HepG2 (cell line): ENCODE measurements around the gene ATP1A1. TPM values are rescaled to one million over a fixed set of nuclear protein-coding genes. Genes with fewer than 3 reads are reported as not detected.

Experiments used
- ARNT ChIP-seq: fragments of 450-650 bp; IDR thresholded peaks from 2 replicates; pipeline ENCODE4 v1.6.1; 2017
- MED8 ChIP-seq: sonication (generic); formaldehyde crosslinking; IDR thresholded peaks from 2 replicates; pipeline ENCODE4 v1.8.1; 2023; ENCODE audit warnings: mild to moderate bottlenecking, missing genetic modification reagents; ENCODE audit not compliant: insufficient replicate concordance
- MZF1 ChIP-seq: sonication (generic); formaldehyde crosslinking; IDR thresholded peaks from 2 replicates; pipeline ENCODE4 v1.8.1; 2023; ENCODE audit warnings: mild to moderate bottlenecking, missing genetic modification reagents, borderline replicate concordance
- RFX1 ChIP-seq: fragments of 450-650 bp; IDR thresholded peaks from 2 replicates; pipeline ENCODE4 v1.6.1; 2017
- RXRA ChIP-seq: sonication (generic); formaldehyde crosslinking; IDR thresholded peaks from 2 replicates; pipeline ENCODE4 v1.5.1; 2020; ENCODE audit warnings: missing genetic modification reagents
- SKI ChIP-seq: fragments of 450-650 bp; IDR thresholded peaks from one replicate; pipeline ENCODE4 v1.6.1; 2018; ENCODE audit warnings: mild to moderate bottlenecking; ENCODE audit not compliant: partially characterized antibody
- ZC3H13 ChIP-seq: sonication (generic); formaldehyde crosslinking; IDR thresholded peaks from 2 replicates; pipeline ENCODE4 v1.8.1; 2023; ENCODE audit warnings: mild to moderate bottlenecking, missing genetic modification reagents, moderate library complexity
- ZNF20 ChIP-seq: sonication (generic); formaldehyde crosslinking; IDR thresholded peaks from 2 replicates; pipeline ENCODE4 v1.4.0; 2020; ENCODE audit warnings: mild to moderate bottlenecking, moderate library complexity, missing genetic modification reagents
- ZNF317 ChIP-seq: sonication (generic); formaldehyde crosslinking; IDR thresholded peaks from 2 replicates; pipeline ENCODE4 v1.5.0; 2020; ENCODE audit warnings: mild to moderate bottlenecking, missing genetic modification reagents
- ZNF598 ChIP-seq: sonication (generic); formaldehyde crosslinking; IDR thresholded peaks from 2 replicates; pipeline ENCODE4 v1.5.1; 2020; ENCODE audit warnings: mild to moderate bottlenecking, missing genetic modification reagents, borderline replicate concordance
- ZNF720 ChIP-seq: sonication (generic); formaldehyde crosslinking; IDR thresholded peaks from 2 replicates; pipeline ENCODE4 v1.4.0; 2020; ENCODE audit warnings: missing genetic modification reagents
- ZNF883 ChIP-seq: sonication (generic); formaldehyde crosslinking; IDR thresholded peaks from 2 replicates; pipeline ENCODE4 v1.5.1; 2020; ENCODE audit warnings: mild to moderate bottlenecking, missing genetic modification reagents; ENCODE audit errors: not compliant biosample characterization
- polyA plus RNA-seq, 8 experiments: library from polyadenylated mRNA; depleted of rRNA in 3 of 8; stranded (reverse) in 7 of 8; unstranded in 1 of 8; fragments of >200 nt; fragmentation: Illumina TruSeq in 4 of 8; extraction: Trizol in 4 of 8; gene quantifications; 2 replicates each; pipeline versions ENCODE4 v1.2.1 to v1.2.3, GENCODE V29; 2011 to 2016; ENCODE audit warnings: low read depth in 4 of 8, missing spikeins in 1 of 8, mixed read lengths in 1 of 8; ENCODE audit not compliant: insufficient read depth in 1 of 8
- total RNA-seq, 5 experiments: library from RNA; depleted of rRNA; stranded (reverse); fragments of >200 nt; fragmentation: Illumina TruSeq; extraction: Trizol; gene quantifications; 2 replicates each; pipeline ENCODE4 v1.2.3, GENCODE V29; 2016; ENCODE audit warnings: low read depth in 1 of 5
- TF ChIP-seq, protein P1 (sequence below): sonication (generic); formaldehyde crosslinking; IDR thresholded peaks from 2 replicates; pipeline ENCODE4 v1.4.0; 2020; ENCODE audit warnings: missing genetic modification reagents
- TF ChIP-seq, protein P2 (sequence below): sonication (generic); formaldehyde crosslinking; IDR thresholded peaks from 2 replicates; pipeline ENCODE4 v1.4.0; 2020; ENCODE audit warnings: low read depth, mild to moderate bottlenecking, missing genetic modification reagents
- TF ChIP-seq, protein P3 (sequence below): IDR thresholded peaks from 2 replicates; pipeline ENCODE4 v1.6.1; 2016; ENCODE audit warnings: mild to moderate bottlenecking
- TF ChIP-seq, protein P4 (sequence below): sonication (generic); formaldehyde crosslinking; IDR thresholded peaks from 2 replicates; pipeline ENCODE4 v1.4.0; 2020; ENCODE audit warnings: missing genetic modification reagents, borderline replicate concordance
- TF ChIP-seq, protein P5 (sequence below): sonication (generic); formaldehyde crosslinking; IDR thresholded peaks from 2 replicates; pipeline ENCODE4 v1.8.0; 2022; ENCODE audit warnings: missing genetic modification reagents, mild to moderate bottlenecking, borderline replicate concordance

ATP1A1 gene
- total and polyA plus RNA-seq, 2 of the 13 experiments (the other 11 are each of a cell fraction or from before 2014, with no cell fraction given): 280 to 705 TPM

DNA sequence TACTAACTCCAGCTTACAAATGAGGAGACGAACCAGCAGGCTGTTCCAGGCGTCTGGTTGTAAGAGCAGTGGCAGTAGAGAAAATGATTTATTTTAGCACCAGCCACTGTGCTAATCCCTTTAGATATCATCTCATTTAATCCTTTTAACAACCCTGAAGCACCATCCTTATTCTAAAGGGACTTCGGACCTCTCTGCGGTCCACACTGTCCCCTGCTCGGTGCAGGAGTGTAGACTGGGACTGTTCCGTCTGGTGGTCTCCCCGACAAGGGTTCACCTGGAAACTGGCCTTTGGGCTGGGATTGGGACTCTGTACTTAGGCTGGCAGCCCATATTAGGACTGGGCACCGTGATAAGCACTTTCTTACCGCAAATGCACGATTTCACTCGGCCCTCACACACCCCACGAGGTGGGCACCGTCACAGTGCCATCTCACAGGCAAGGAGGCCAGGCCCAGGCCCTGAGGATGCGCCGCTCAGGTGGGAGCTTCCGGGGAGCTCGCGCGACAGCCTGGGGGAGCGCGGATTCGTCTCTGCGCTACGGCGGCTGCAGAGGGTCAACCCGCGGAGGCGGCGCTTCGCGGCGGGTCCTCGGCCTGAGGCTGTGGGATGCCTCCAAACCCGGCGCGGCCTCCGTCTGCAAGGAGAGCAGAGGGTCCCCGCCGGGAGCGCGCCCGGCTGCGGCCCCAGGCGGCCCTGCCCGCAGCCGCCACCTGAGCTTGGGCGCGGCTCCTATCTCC, 45.2 kb downstream of the ATP1A1 start (continued):
- TF ChIP-seq, protein P1, sequence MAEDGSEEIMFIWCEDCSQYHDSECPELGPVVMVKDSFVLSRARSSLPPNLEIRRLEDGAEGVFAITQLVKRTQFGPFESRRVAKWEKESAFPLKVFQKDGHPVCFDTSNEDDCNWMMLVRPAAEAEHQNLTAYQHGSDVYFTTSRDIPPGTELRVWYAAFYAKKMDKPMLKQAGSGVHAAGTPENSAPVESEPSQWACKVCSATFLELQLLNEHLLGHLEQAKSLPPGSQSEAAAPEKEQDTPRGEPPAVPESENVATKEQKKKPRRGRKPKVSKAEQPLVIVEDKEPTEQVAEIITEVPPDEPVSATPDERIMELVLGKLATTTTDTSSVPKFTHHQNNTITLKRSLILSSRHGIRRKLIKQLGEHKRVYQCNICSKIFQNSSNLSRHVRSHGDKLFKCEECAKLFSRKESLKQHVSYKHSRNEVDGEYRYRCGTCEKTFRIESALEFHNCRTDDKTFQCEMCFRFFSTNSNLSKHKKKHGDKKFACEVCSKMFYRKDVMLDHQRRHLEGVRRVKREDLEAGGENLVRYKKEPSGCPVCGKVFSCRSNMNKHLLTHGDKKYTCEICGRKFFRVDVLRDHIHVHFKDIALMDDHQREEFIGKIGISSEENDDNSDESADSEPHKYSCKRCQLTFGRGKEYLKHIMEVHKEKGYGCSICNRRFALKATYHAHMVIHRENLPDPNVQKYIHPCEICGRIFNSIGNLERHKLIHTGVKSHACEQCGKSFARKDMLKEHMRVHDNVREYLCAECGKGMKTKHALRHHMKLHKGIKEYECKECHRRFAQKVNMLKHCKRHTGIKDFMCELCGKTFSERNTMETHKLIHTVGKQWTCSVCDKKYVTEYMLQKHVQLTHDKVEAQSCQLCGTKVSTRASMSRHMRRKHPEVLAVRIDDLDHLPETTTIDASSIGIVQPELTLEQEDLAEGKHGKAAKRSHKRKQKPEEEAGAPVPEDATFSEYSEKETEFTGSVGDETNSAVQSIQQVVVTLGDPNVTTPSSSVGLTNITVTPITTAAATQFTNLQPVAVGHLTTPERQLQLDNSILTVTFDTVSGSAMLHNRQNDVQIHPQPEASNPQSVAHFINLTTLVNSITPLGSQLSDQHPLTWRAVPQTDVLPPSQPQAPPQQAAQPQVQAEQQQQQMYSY (CRISPR knock-in tag): peak; percentile 86
- TF ChIP-seq, protein P2, sequence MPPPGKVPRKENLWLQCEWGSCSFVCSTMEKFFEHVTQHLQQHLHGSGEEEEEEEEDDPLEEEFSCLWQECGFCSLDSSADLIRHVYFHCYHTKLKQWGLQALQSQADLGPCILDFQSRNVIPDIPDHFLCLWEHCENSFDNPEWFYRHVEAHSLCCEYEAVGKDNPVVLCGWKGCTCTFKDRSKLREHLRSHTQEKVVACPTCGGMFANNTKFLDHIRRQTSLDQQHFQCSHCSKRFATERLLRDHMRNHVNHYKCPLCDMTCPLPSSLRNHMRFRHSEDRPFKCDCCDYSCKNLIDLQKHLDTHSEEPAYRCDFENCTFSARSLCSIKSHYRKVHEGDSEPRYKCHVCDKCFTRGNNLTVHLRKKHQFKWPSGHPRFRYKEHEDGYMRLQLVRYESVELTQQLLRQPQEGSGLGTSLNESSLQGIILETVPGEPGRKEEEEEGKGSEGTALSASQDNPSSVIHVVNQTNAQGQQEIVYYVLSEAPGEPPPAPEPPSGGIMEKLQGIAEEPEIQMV (CRISPR knock-in tag): peak; percentile 64
- TF ChIP-seq RXRA (CRISPR knock-in tag) (peak; percentile 80), SKI (no peak), ZNF883 (CRISPR knock-in tag) (peak; percentile 73), ZNF20 (CRISPR knock-in tag) (no peak), MED8 (CRISPR knock-in tag) (no peak), RFX1 (no peak), ZNF317 (CRISPR knock-in tag) (peak; percentile 43; the same call in 1 of the 2 replicates), MZF1 (no peak), ZC3H13 (CRISPR knock-in tag) (0 out of 2 replicates have a peak, but pooled peaks have one; percentile 49), ARNT (no peak), ZNF598 (CRISPR knock-in tag) (peak; percentile 49; the same call in 1 of the 2 replicates), ZNF720 (CRISPR knock-in tag) (peak; percentile 29; the same call in 1 of the 2 replicates)
- TF ChIP-seq, protein P3, sequence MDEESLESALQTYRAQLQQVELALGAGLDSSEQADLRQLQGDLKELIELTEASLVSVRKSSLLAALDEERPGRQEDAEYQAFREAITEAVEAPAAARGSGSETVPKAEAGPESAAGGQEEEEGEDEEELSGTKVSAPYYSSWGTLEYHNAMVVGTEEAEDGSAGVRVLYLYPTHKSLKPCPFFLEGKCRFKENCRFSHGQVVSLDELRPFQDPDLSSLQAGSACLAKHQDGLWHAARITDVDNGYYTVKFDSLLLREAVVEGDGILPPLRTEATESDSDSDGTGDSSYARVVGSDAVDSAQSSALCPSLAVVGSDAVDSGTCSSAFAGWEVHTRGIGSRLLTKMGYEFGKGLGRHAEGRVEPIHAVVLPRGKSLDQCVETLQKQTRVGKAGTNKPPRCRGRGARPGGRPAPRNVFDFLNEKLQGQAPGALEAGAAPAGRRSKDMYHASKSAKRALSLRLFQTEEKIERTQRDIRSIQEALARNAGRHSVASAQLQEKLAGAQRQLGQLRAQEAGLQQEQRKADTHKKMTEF: peak; percentile 85
- TF ChIP-seq, protein P4, sequence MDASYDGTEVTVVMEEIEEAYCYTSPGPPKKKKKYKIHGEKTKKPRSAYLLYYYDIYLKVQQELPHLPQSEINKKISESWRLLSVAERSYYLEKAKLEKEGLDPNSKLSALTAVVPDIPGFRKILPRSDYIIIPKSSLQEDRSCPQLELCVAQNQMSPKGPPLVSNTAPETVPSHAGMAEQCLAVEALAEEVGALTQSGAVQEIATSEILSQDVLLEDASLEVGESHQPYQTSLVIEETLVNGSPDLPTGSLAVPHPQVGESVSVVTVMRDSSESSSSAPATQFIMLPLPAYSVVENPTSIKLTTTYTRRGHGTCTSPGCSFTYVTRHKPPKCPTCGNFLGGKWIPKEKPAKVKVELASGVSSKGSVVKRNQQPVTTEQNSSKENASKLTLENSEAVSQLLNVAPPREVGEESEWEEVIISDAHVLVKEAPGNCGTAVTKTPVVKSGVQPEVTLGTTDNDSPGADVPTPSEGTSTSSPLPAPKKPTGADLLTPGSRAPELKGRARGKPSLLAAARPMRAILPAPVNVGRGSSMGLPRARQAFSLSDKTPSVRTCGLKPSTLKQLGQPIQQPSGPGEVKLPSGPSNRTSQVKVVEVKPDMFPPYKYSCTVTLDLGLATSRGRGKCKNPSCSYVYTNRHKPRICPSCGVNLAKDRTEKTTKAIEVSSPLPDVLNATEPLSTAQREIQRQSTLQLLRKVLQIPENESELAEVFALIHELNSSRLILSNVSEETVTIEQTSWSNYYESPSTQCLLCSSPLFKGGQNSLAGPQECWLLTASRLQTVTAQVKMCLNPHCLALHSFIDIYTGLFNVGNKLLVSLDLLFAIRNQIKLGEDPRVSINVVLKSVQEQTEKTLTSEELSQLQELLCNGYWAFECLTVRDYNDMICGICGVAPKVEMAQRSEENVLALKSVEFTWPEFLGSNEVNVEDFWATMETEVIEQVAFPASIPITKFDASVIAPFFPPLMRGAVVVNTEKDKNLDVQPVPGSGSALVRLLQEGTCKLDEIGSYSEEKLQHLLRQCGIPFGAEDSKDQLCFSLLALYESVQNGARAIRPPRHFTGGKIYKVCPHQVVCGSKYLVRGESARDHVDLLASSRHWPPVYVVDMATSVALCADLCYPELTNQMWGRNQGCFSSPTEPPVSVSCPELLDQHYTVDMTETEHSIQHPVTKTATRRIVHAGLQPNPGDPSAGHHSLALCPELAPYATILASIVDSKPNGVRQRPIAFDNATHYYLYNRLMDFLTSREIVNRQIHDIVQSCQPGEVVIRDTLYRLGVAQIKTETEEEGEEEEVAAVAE (CRISPR knock-in tag): peak; percentile 59; the same call in 1 of the 2 replicates
- TF ChIP-seq, protein P5, sequence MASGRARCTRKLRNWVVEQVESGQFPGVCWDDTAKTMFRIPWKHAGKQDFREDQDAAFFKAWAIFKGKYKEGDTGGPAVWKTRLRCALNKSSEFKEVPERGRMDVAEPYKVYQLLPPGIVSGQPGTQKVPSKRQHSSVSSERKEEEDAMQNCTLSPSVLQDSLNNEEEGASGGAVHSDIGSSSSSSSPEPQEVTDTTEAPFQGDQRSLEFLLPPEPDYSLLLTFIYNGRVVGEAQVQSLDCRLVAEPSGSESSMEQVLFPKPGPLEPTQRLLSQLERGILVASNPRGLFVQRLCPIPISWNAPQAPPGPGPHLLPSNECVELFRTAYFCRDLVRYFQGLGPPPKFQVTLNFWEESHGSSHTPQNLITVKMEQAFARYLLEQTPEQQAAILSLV (CRISPR knock-in tag): peak; percentile 89
